A549 treated with RU486 at 1 μM for 4 hours (cell line): ENCODE measurements around the gene SLX1A. TPM values are rescaled to one million over a fixed set of nuclear protein-coding genes. Genes with fewer than 3 reads are reported as not detected.

Source experiments
- total RNA-seq: library from RNA; stranded (reverse); fragments of 200-300 nt; extraction: Qiagen RNA extraction; gene quantifications from 5 replicates; pipeline ENCODE4 v1.2.3, GENCODE V29; 2022; ENCODE audit warnings: low read depth

Gene SLX1A
- total RNA-seq = 15.6 to 34.4 TPM (median 20.7 TPM) in 5 replicates

GRCh38 chr16:30193615-30194014 is at the start of gene SLX1A, which contains the start of gene BOLA2B:
Gene SLX1A, plus strand, starts transcription at chr16:30193875. Its CDS starts 210 bp downstream, at chr16:30194085.
Gene BOLA2B, minus strand, starts transcription at chr16:30193666. Its CDS starts 71 bp downstream, at chr16:30193595.

GRCh38 chr16:30183233-30184095 is 10.2 kb upstream of the SLX1A start, which contains the start of gene CORO1A:
Gene CORO1A, plus strand, starts transcription at chr16:30183602. Its CDS starts 1,608 bp downstream, at chr16:30185210.

GRCh38 chr16:30199049-30199448 is 5.4 kb downstream of the SLX1A start, which contains the start of gene SULT1A3:
Gene SULT1A3, plus strand, starts transcription at chr16:30199255. Its CDS starts 1,474 bp downstream, at chr16:30200729.

Other genes starting within 250 kb of the SLX1A start
- 80.4 to 105 TPM (median 102 TPM) in 5 replicates for gene TMEM219, start 231.8 kb upstream of the SLX1A start, total RNA-seq
- gene TAOK2, start 220.0 kb upstream of the SLX1A start, total RNA-seq = 26.3 to 36.4 TPM (median 33.8 TPM) in 5 replicates
- 13.7 to 15.6 TPM (median 14.3 TPM) in 5 replicates for gene HIRIP3, start 198.3 kb upstream of the SLX1A start, total RNA-seq
- 109 to 115 TPM (median 109 TPM) in 5 replicates for gene INO80E, start 197.6 kb upstream of the SLX1A start, total RNA-seq
- 1.7 to 3.3 TPM (median 2.3 TPM) in 5 replicates for gene DOC2A, start 182.8 kb upstream of the SLX1A start, total RNA-seq
- not detected in 5 replicates for gene C16orf92, start 170.7 kb upstream of the SLX1A start, total RNA-seq
- 0.21 to 0.48 TPM (median 0.47 TPM) in 4 of 5 replicates, not detected in the other for gene TLCD3B, start 162.6 kb upstream of the SLX1A start, total RNA-seq
- 1,507 to 2,015 TPM (median 1,869 TPM) in 5 replicates for gene ALDOA, start 128.1 kb upstream of the SLX1A start, total RNA-seq
- 120 to 149 TPM (median 142 TPM) in 5 replicates for gene PPP4C, start 117.9 kb upstream of the SLX1A start, total RNA-seq
- gene TBX6, start 102.0 kb upstream of the SLX1A start, total RNA-seq = 0.14 to 0.50 TPM (median 0.38 TPM) in 5 replicates
- 6.6 to 11.8 TPM (median 9.7 TPM) in 5 replicates for gene YPEL3, start 97.7 kb upstream of the SLX1A start, total RNA-seq
- gene GDPD3, start 80.3 kb upstream of the SLX1A start, total RNA-seq = 1.4 to 2.3 TPM (median 1.7 TPM) in 5 replicates
- 33.9 to 38.8 TPM (median 36.4 TPM) in 5 replicates for gene MAPK3, start 70.7 kb upstream of the SLX1A start, total RNA-seq
- 2.3 to 3.5 TPM (median 3.3 TPM) in 5 replicates for gene CORO1A, start 10.3 kb upstream of the SLX1A start, total RNA-seq
- gene BOLA2B, start 209 bp upstream of the SLX1A start, total RNA-seq = 130 to 288 TPM (median 218 TPM) in 5 replicates
- 5.1 to 10.6 TPM (median 7.9 TPM) in 5 replicates for gene SULT1A3, start 5.4 kb downstream of the SLX1A start, total RNA-seq
- 0.81 to 4.3 TPM (median 2.6 TPM) in 5 replicates for gene NPIPB13, start 54.6 kb downstream of the SLX1A start, total RNA-seq
- gene CD2BP2, start 161.4 kb downstream of the SLX1A start, total RNA-seq = 63.4 to 69.9 TPM (median 67.1 TPM) in 5 replicates
- 22.5 to 34.5 TPM (median 28.9 TPM) in 5 replicates for gene TBC1D10B, start 176.6 kb downstream of the SLX1A start, total RNA-seq
- gene MYL11, start 180.9 kb downstream of the SLX1A start, total RNA-seq = 0.69 to 1.1 TPM in 2 of 5 replicates, not detected in the others
- gene SEPTIN1, start 188.7 kb downstream of the SLX1A start, total RNA-seq = 1.2 to 3.0 TPM (median 2.3 TPM) in 5 replicates
- gene ZNF48, start 201.5 kb downstream of the SLX1A start, total RNA-seq = 10.1 to 13.1 TPM (median 12.7 TPM) in 5 replicates
- 3.4 to 7.1 TPM (median 6.1 TPM) in 5 replicates for gene ZNF771, start 213.7 kb downstream of the SLX1A start, total RNA-seq
- gene DCTPP1, start 236.2 kb downstream of the SLX1A start, total RNA-seq = 100.0 to 144 TPM (median 139 TPM) in 5 replicates